IMR-90 (cell line): Measurements from ENCODE around the gene HIGD1C.

Experiments used
- BHLHE40 ChIP-seq: fragments of 150-350 bp; IDR thresholded peaks from 2 replicates; pipeline ENCODE4 v1.6.1; 2016; ENCODE audit warnings: mild to moderate bottlenecking, low read depth, low read length
- CHD1 ChIP-seq: IDR thresholded peaks from 2 replicates; pipeline ENCODE4 v1.6.1; 2012; ENCODE audit warnings: low read depth, low read length, improper control_type of control experiment
- CTCF ChIP-seq: conservative IDR thresholded peaks from 2 replicates; pipeline ENCODE4 v1.5.1; 2012; ENCODE audit warnings: mild to moderate bottlenecking, low read depth, low read length, improper control_type of control experiment
- FOS ChIP-seq: fragments of 150-350 bp; IDR thresholded peaks from 2 replicates; pipeline ENCODE4 v1.6.1; 2016; ENCODE audit warnings: low read depth, low read length
- MAFK ChIP-seq: IDR thresholded peaks from 2 replicates; pipeline ENCODE4 v1.6.1; 2012; ENCODE audit warnings: low read depth, low read length, improper control_type of control experiment
- POLR2A ChIP-seq: IDR thresholded peaks from 2 replicates; pipeline ENCODE4 v1.6.1; 2012; ENCODE audit warnings: mild to moderate bottlenecking, low read depth, low read length
- RAD21 ChIP-seq: IDR thresholded peaks from 2 replicates; pipeline ENCODE4 v1.6.1; 2012; ENCODE audit warnings: low read length, improper control_type of control experiment
- RCOR1 ChIP-seq: IDR thresholded peaks from 2 replicates; pipeline ENCODE4 v1.6.1; 2012; ENCODE audit warnings: mild to moderate bottlenecking, low read length, improper control_type of control experiment; ENCODE audit not compliant: insufficient replicate concordance
- RFX5 ChIP-seq: IDR thresholded peaks from 2 replicates; pipeline ENCODE4 v1.8.0; 2012; ENCODE audit warnings: low read depth, mild to moderate bottlenecking, low read length, moderate library complexity
- SMC3 ChIP-seq: fragments of 150-350 bp; IDR thresholded peaks from 2 replicates; pipeline ENCODE4 v1.6.1; 2016; ENCODE audit warnings: low read depth, mild to moderate bottlenecking, antibody characterized with exemption, low read length, moderate library complexity
- USF2 ChIP-seq: fragments of 150-350 bp; IDR thresholded peaks from 2 replicates; pipeline ENCODE4 v1.6.1; 2017; ENCODE audit warnings: mild to moderate bottlenecking, antibody characterized with exemption, low read length, low read depth
- TF ChIP-seq, protein P1 (sequence below): fragments of 150-350 bp; IDR thresholded peaks from 2 replicates; pipeline ENCODE4 v1.6.1; 2016; ENCODE audit warnings: low read depth, mild to moderate bottlenecking, low read length, moderate library complexity, borderline replicate concordance

DNA sequence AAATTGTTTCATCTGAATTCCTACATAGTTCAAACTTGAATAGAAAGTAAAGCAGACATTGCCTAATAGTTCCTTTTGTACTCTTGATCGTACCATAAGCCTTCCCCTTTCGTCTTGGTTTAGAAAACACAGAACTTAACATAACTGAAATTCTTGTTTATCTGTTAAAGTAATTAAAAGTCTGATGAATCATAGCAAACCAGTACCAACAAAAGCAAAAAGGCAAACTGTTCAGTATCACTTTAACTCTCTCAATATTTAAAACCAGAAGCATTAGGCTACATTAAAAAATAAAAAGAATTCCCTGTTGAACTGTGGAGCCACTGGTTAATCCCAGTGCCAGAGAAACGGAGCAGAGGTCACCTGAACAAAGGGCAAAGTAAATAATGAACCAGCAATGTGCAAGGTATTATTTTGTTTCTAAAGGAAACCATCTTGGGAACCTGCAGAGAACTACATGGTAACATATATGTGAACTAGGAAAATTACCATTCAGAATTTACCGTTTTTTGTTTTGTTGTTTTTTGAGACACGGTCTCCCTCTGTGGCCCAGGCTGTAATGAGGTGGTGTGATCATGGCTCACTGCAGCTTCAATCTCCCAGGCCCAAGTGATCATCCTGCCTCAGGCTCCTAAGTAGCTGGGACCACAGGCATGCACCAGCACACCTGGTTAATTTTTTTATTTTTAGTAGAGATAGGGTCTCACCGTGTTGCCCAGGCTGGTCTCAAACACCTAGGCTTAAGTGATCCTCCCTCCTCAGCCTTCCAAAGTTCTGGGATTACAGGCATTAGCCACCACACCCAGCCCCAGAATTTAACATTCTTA, 17.1 kb upstream of the HIGD1C start:
- TF ChIP-seq RFX5 (no peak), CHD1 (no peak), CTCF (no peak), USF2 (no peak), POLR2A (no peak), MAFK (no peak), SMC3 (no peak), RCOR1 (no peak), RAD21 (no peak), FOS (no peak), BHLHE40 (no peak)
- TF ChIP-seq, protein P1, sequence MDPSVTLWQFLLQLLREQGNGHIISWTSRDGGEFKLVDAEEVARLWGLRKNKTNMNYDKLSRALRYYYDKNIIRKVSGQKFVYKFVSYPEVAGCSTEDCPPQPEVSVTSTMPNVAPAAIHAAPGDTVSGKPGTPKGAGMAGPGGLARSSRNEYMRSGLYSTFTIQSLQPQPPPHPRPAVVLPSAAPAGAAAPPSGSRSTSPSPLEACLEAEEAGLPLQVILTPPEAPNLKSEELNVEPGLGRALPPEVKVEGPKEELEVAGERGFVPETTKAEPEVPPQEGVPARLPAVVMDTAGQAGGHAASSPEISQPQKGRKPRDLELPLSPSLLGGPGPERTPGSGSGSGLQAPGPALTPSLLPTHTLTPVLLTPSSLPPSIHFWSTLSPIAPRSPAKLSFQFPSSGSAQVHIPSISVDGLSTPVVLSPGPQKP: no peak
